Measurements from ENCODE around the gene ACAN. TPM values are rescaled to one million over a fixed set of nuclear protein-coding genes. Genes with fewer than 3 reads are reported as not detected.

Gene ACAN
- total RNA-seq, 1 experiment from 2014 or later, result 0.50 TPM

- H2BK12ac ChIP-seq (ENCODE audit: insufficient read length, low read depth, low read length), result no peak overlapping the region
- H2AFZ ChIP-seq (ENCODE audit: low read length), result no peak overlapping the region
- no peak overlapping the region for H3K14ac ChIP-seq (ENCODE audit: insufficient read depth, low read length)
- Mint-ChIP-seq H3K36me3 (ENCODE audit: insufficient read depth in 1 of 3, low read depth in 3 of 3) (peaks cover 13 to 26% (median 14%) of the 10 kb centered on the region in 3 experiments; a peak in 6 of 7 replicates), H3K9me3 (peaks cover 0 to 6% of the 10 kb centered on the region in 2 experiments; a peak in 3 of 5 replicates), H3K4me1 (peaks cover 9 to 11% of the 10 kb centered on the region in 2 experiments), H3K4me3 (no peak overlapping the region), H3K27ac (no peak overlapping the region; a peak in 2 of 7 replicates), H3K27me3 (ENCODE audit: low read depth) (peaks cover 13% of the 10 kb centered on the region)
- peaks cover 2% of the 10 kb centered on the region for H4K20me1 ChIP-seq (ENCODE audit: control insufficient read depth, insufficient read depth, insufficient read length)
- no peaks in the 10 kb centered on the region for H3K27me3 ChIP-seq (ENCODE audit: insufficient read depth, low read length)
- no peak overlapping the region for H2AK5ac ChIP-seq (ENCODE audit: insufficient read length, low read length)
- H3T11ph ChIP-seq (ENCODE audit: low read length), result no peak overlapping the region
- H3K27ac ChIP-seq (ENCODE audit: insufficient read length, low read depth, low read length), result no peak overlapping the region
- no peak overlapping the region for H2BK20ac ChIP-seq (ENCODE audit: low read depth, low read length, poor library complexity, severe bottlenecking)
- no peak overlapping the region for H4K8ac ChIP-seq (replicated peaks; ENCODE audit: insufficient read length, low read depth, low read length)
- no peaks in the 10 kb centered on the region for H3K79me1 ChIP-seq (ENCODE audit: insufficient read depth, low read depth, low read length, poor library complexity, severe bottlenecking)
- no peak overlapping the region for H3K4ac ChIP-seq (ENCODE audit: low read depth, low read length)
- H3K4me1 ChIP-seq (ENCODE audit: insufficient read depth, low read length), result no peaks in the 10 kb centered on the region; the same call in 1 of the 2 replicates
- H3K23me2 ChIP-seq (ENCODE audit: insufficient read length, low read depth, low read length, poor library complexity, severe bottlenecking), result no peaks in the 10 kb centered on the region
- H4K5ac ChIP-seq (ENCODE audit: insufficient read length, low read depth, low read length), result no peak overlapping the region
- H4K91ac ChIP-seq (ENCODE audit: insufficient read length, low read depth, low read length), result no peak overlapping the region
- no peak overlapping the region for H3K9ac ChIP-seq (ENCODE audit: extremely low read depth, insufficient read length, low read length)
- no peaks in the 10 kb centered on the region for H3K9me3 ChIP-seq (ENCODE audit: control insufficient read depth, low read depth, low read length)
- no peak for DNase-seq
- no peak overlapping the region for H2BK5ac ChIP-seq (ENCODE audit: insufficient read length, low read length)
- H3K18ac ChIP-seq (ENCODE audit: insufficient read length, low read depth, low read length), result no peak overlapping the region
- no peak for TF ChIP-seq CTCF (conservative IDR thresholded peaks at IDR 0.05)
- no peaks in the 10 kb centered on the region for H3K79me2 ChIP-seq (ENCODE audit: insufficient read depth, low read length)
- H3K23ac ChIP-seq (ENCODE audit: insufficient read length, low read depth, low read length), result no peak overlapping the region
- no peak overlapping the region for H2BK15ac ChIP-seq (ENCODE audit: low read depth, low read length)
- no peak overlapping the region for H2BK120ac ChIP-seq (ENCODE audit: low read depth, low read length, poor library complexity, severe bottlenecking)
- no peak overlapping the region for H3K4me2 ChIP-seq (ENCODE audit: insufficient read depth, insufficient read length, low read length)
- H3K56ac ChIP-seq (ENCODE audit: insufficient read length, low read depth, low read length), result no peak overlapping the region
- WGBS (ENCODE audit: extremely low coverage, insufficient read length, low lambda C conversion rate), result no CpG with 5 or more reads among the region's 13 CpGs
Measured at GRCh38 chr15:88873786-88874185, 70.5 kb downstream of the ACAN start.
